ES-I3 (cell line): Measurements from ENCODE around the gene YWHAQ.
"Not testable (repeated sequence)": the region's sequence is repeated elsewhere in the genome, so short reads cannot be mapped to it uniquely, and the experiment has no call there.

Source experiments
- H3K36me3 ChIP-seq: 2 replicates; pipeline ENCODE4 v1.6.1; 2013; ENCODE audit warnings: mild to moderate bottlenecking, low read length, control low read depth, moderate library complexity; ENCODE audit not compliant: insufficient read depth
- H3K4me1 ChIP-seq: 2 replicates; pipeline ENCODE4 v1.6.1; 2013; ENCODE audit warnings: mild to moderate bottlenecking, control low read depth, low read length; ENCODE audit not compliant: insufficient read depth
- H3K9ac ChIP-seq: 2 replicates; pipeline ENCODE4 v1.6.1; 2013; ENCODE audit warnings: low read depth, mild to moderate bottlenecking, low read length, moderate library complexity
- H3K9me3 ChIP-seq: 2 replicates; pipeline ENCODE4 v1.6.1; 2013; ENCODE audit warnings: mild to moderate bottlenecking, low read length, moderate library complexity; ENCODE audit not compliant: control insufficient read depth, insufficient read depth

YWHAQ gene

GRCh38 chr2:9574331-9574730 lies 56.5 kb downstream of the YWHAQ start:
- peaks cover 11% of the 10 kb centered on the region; the same call in 1 of the 2 replicates for H3K4me1 ChIP-seq
- H3K9ac ChIP-seq, result no peak overlapping the region
- no peaks in the 10 kb centered on the region for H3K9me3 ChIP-seq
- H3K36me3 ChIP-seq, result no peaks in the 10 kb centered on the region

DNA sequence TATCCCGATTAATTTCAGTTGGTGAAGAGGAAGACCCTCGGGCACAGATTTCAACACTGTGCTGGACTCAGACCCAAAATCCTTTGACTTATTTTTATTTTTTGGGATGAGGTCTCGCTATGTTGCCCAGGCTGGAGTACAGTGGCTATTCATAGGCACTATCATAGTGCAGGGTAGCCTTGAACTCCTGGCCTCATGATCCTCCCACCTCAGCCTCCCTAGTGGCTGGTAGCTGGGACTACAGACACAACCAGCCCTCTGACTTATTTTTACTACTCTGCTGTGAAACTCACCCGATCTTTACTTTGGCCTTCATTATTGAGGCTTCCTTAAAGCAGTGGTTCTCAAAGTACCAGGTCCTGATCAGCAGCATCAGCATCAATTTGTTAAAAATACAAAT lies 57.0 kb downstream of the YWHAQ start:
- H3K36me3 ChIP-seq, result no peaks in the 10 kb centered on the region
- H3K4me1 ChIP-seq, result peaks cover 11% of the 10 kb centered on the region; the same call in 1 of the 2 replicates
- H3K9me3 ChIP-seq, result no peaks in the 10 kb centered on the region
- no peak overlapping the region for H3K9ac ChIP-seq

- Histone ChIP-seq H3K9me3 (no peaks in the 10 kb centered on the region), H3K9ac (no peak overlapping the region), H3K4me1 (peaks cover 11% of the 10 kb centered on the region; the same call in 1 of the 2 replicates), H3K36me3 (no peaks in the 10 kb centered on the region)
Measured at GRCh38 chr2:9573013-9573720, 57.6 kb downstream of the YWHAQ start.

GRCh38 chr2:9570182-9571060 lies 60.4 kb downstream of the YWHAQ start:
- no peaks in the 10 kb centered on the region for H3K36me3 ChIP-seq
- H3K9me3 ChIP-seq, result no peaks in the 10 kb centered on the region
- no peak overlapping the region for H3K9ac ChIP-seq
- peaks cover 11% of the 10 kb centered on the region; the same call in 1 of the 2 replicates for H3K4me1 ChIP-seq

- Histone ChIP-seq H3K9me3 (no peaks in the 10 kb centered on the region), H3K9ac (no peak overlapping the region), H3K4me1 (peaks cover 3% of the 10 kb centered on the region; the same call in 1 of the 2 replicates), H3K36me3 (no peaks in the 10 kb centered on the region)
Measured at GRCh38 chr2:9565436-9566153, 65.2 kb downstream of the YWHAQ start.

DNA sequence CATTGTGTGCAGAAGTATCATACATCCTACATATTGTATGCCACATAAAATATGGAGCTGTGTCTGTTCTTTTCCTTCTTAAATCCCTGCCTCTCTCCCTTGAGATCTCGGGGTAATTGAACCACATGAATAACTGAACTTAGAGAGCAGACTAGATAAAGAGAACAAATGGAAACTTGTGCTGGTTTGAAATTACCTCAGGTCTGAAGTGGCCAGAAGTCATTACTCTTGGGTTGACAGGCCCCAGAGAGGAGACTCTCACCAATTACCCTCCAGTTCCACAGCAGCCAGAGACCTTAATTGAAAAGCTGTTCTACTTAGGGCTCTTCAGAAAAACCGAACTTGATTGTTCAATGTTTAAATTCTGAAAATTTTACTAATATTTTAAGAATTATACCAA lies 70.2 kb downstream of the YWHAQ start:
- H3K36me3 ChIP-seq, result no peaks in the 10 kb centered on the region
- H3K9ac ChIP-seq, result no peak overlapping the region
- H3K4me1 ChIP-seq, result peaks cover 8% of the 10 kb centered on the region; the same call in 1 of the 2 replicates
- H3K9me3 ChIP-seq, result no peaks in the 10 kb centered on the region

- Histone ChIP-seq H3K4me1 (peaks cover 9% of the 10 kb centered on the region; the same call in 1 of the 2 replicates), H3K36me3 (no peaks in the 10 kb centered on the region), H3K9me3 (no peaks in the 10 kb centered on the region), H3K9ac (no peak overlapping the region)
Measured at GRCh38 chr2:9558948-9559381, 71.8 kb downstream of the YWHAQ start.

- no peaks in the 10 kb centered on the region for H3K36me3 ChIP-seq
- H3K9ac ChIP-seq, result peak overlapping the region; percentile 93
- H3K9me3 ChIP-seq, result no peaks in the 10 kb centered on the region
- H3K4me1 ChIP-seq, result peaks cover 11% of the 10 kb centered on the region; the same call in 1 of the 2 replicates
Measured at GRCh38 chr2:9556121-9556743, 74.6 kb downstream of the YWHAQ start.

DNA sequence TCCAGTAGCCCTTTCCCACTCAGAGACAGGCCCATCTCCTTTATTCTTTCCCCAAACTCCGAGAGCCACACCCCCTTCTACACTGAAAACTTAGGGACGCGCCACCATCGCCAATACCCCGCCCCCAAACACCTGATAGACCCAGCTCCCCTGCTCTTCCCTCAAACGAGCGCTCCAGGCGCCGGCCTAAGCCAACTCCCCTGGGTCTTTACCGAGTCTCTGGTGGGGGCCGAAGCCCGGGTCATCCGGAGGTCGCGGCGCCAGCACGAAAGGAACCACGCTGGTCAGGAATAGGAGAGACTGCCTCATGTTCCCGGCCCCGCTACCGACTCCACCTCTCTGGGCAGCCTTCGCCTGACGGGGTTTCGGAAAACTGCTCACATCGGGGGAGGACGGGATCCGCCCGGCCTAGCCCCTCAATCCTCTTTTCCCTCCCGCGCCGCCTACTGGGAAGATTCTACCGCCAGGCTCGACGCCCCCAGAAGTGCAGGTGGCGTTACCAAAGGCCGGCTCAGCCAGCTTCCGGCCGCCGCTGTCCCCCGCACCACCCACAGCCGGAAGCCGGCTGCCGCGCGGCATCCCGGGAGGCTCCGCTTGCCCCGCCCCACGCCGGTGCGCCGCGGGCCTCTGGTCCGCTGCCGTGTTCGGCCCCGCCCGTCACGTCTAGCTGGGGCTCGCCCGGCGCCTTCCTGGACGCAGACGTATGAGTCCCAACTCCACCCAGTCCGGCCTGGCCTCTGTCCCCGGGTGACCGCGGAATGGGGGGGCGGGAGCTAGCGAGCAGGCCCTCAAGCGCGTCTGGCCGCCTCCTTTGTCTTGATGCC lies 75.3 kb downstream of the YWHAQ start, which contains the start of gene ADAM17:
Gene ADAM17, minus strand, starts transcription at position 534 of the 824 bp plus-strand sequence. Its CDS starts 225 bp downstream, at position 309.
- H3K36me3 ChIP-seq, result no peaks in the 10 kb centered on the region
- H3K9me3 ChIP-seq, result no peaks in the 10 kb centered on the region
- H3K4me1 ChIP-seq, result peaks cover 11% of the 10 kb centered on the region; the same call in 1 of the 2 replicates
- peak within 1 kb of the TSS; percentile 93 for H3K9ac ChIP-seq

DNA sequence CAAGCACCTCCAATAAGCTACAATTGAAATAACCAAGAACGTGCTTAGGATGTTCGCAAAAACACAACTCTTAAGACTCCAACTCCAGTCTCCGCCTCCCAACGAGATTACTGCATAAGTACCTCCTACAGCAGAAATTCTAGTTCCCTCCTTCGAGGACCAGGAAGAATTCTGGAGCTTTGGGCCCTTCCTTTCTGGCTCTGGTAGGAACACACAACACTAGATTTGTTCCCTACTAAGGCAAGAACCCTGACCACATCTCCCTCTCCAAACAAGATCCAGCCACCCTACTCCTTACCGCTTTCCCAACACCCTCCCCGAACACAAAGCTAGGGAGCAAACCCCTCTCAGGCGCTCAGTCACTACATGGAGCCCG lies 75.9 kb downstream of the YWHAQ start:
- H3K9me3 ChIP-seq, result no peaks in the 10 kb centered on the region
- peaks cover 11% of the 10 kb centered on the region; the same call in 1 of the 2 replicates for H3K4me1 ChIP-seq
- peak overlapping the region; percentile 93 for H3K9ac ChIP-seq
- H3K36me3 ChIP-seq, result no peaks in the 10 kb centered on the region

- Histone ChIP-seq H3K4me1 (peaks cover 8% of the 10 kb centered on the region; the same call in 1 of the 2 replicates), H3K9ac (no peak overlapping the region), H3K36me3 (no peaks in the 10 kb centered on the region), H3K9me3 (no peaks in the 10 kb centered on the region)
Measured at GRCh38 chr2:9552219-9553178, 78.3 kb downstream of the YWHAQ start.

GRCh38 chr2:9550859-9551391 lies 79.9 kb downstream of the YWHAQ start:
- peaks cover 13% of the 10 kb centered on the region; the same call in 1 of the 2 replicates for H3K4me1 ChIP-seq
- H3K9me3 ChIP-seq, H3K9ac ChIP-seq, H3K36me3 ChIP-seq: not testable (repeated sequence)
